ENCODE measurements around the gene FLNB.

The FLNB gene

DNA sequence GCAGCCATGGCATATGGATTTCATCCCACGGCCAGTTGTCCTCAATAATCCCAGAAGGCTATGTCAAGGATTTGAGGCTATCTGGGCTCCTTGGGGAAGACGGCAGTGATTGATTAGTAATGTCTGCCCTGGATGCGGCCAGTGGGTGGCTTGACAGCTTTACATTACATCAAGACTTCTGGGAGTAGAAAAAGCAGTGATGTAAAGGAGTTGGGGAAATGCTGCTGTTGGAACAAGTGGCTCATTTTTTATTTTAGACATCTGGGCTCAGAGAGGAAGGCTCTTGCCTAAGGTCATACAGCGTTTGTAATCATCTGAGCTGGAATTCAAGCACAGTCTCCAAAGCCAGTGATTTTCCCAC, 94.1 kb downstream of the FLNB start:
- Histone ChIP-seq H3K9ac (ENCODE audit: low read length) (no peak overlapping the region), H3K9me3 (ENCODE audit: low read length) (no peaks in the 10 kb centered on the region), H2AFZ (ENCODE audit: low read length) (no peak overlapping the region), H4K20me1 (ENCODE audit: insufficient read depth, low read length) (no peaks in the 10 kb centered on the region), H3K4me1 (ENCODE audit: insufficient read depth, low read length, severe bottlenecking) (peaks cover 13% of the 10 kb centered on the region), H3K4me2 (ENCODE audit: low read length) (no peak overlapping the region), H3K27me3 (ENCODE audit: insufficient read depth, low read length) (no peaks in the 10 kb centered on the region), H3K9me2 (ENCODE audit: low read depth, low read length) (no peaks in the 10 kb centered on the region), H3K4me3 (ENCODE audit: low read depth, low read length, poor library complexity, severe bottlenecking) (no peak overlapping the region), H3F3A (ENCODE audit: insufficient read depth, low read length) (no peaks in the 10 kb centered on the region), H3K36me3 (ENCODE audit: insufficient read depth, low read length) (peaks cover 9% of the 10 kb centered on the region; the same call in 1 of the 2 replicates), H3K79me2 (ENCODE audit: insufficient read depth, low read length) (no peaks in the 10 kb centered on the region), H3K27ac (ENCODE audit: low read depth, low read length, poor library complexity, severe bottlenecking) (no peak overlapping the region)
- TF ChIP-seq CTCF (IDR thresholded peaks at IDR 0.05; ENCODE audit: low read length) (no peak), EZH2 (IDR thresholded peaks at IDR 0.05; ENCODE audit: borderline replicate concordance, low read length) (no peak)

DNA sequence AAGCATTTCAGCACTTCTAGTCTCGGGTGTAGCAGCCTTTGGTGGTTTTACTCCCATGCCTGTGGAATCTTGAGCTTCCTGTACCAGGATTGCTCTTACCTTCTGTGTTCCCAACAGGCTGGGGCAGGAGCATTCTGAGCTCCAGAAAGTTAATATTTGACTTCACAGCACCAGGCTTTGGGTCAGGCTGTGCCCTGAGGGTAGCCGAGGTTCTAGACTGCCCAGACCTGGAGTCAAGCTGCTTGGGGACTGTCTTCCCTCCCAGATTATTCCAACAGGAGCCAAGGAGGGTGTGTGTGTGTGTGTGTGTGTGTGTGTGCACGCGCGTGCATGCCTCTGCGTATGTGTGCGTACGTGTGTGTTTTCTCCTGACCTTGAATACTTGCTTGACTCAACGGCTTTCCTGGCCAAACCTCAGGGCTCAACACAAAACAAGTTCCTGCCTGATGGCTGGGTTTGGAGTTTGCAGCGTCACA, 94.8 kb downstream of the FLNB start:
- H3K9me2 ChIP-seq (ENCODE audit: low read depth, low read length): no peaks in the 10 kb centered on the region
- H3K4me3 ChIP-seq (ENCODE audit: low read depth, low read length, poor library complexity, severe bottlenecking): no peak overlapping the region
- no peak overlapping the region for H3K4me2 ChIP-seq (ENCODE audit: low read length)
- H3K9me3 ChIP-seq (ENCODE audit: low read length): no peaks in the 10 kb centered on the region
- H3K79me2 ChIP-seq (ENCODE audit: insufficient read depth, low read length): no peaks in the 10 kb centered on the region
- no peaks in the 10 kb centered on the region for H3K27me3 ChIP-seq (ENCODE audit: insufficient read depth, low read length)
- TF ChIP-seq CTCF (IDR thresholded peaks at IDR 0.05; ENCODE audit: low read length) (no peak), EZH2 (IDR thresholded peaks at IDR 0.05; ENCODE audit: borderline replicate concordance, low read length) (no peak)
- H3K4me1 ChIP-seq (ENCODE audit: insufficient read depth, low read length, severe bottlenecking): peaks cover 13% of the 10 kb centered on the region
- peaks cover 9% of the 10 kb centered on the region; the same call in 1 of the 2 replicates for H3K36me3 ChIP-seq (ENCODE audit: insufficient read depth, low read length)
- no peak overlapping the region for H3K27ac ChIP-seq (ENCODE audit: low read depth, low read length, poor library complexity, severe bottlenecking)
- no peaks in the 10 kb centered on the region for H3F3A ChIP-seq (ENCODE audit: insufficient read depth, low read length)
- H2AFZ ChIP-seq (ENCODE audit: low read length): no peak overlapping the region
- H3K9ac ChIP-seq (ENCODE audit: low read length): no peak overlapping the region
- no peaks in the 10 kb centered on the region for H4K20me1 ChIP-seq (ENCODE audit: insufficient read depth, low read length)

- Histone ChIP-seq H3K27ac (ENCODE audit: low read depth, low read length, poor library complexity, severe bottlenecking) (no peak overlapping the region), H3K9me2 (ENCODE audit: low read depth, low read length) (no peaks in the 10 kb centered on the region), H3K9ac (ENCODE audit: low read length) (no peak overlapping the region), H3K36me3 (ENCODE audit: insufficient read depth, low read length) (peaks cover 14% of the 10 kb centered on the region; the same call in 1 of the 2 replicates), H3F3A (ENCODE audit: insufficient read depth, low read length) (no peaks in the 10 kb centered on the region), H3K4me2 (ENCODE audit: low read length) (no peak overlapping the region), H3K4me3 (ENCODE audit: low read depth, low read length, poor library complexity, severe bottlenecking) (no peak overlapping the region), H3K79me2 (ENCODE audit: insufficient read depth, low read length) (no peaks in the 10 kb centered on the region), H3K27me3 (ENCODE audit: insufficient read depth, low read length) (no peaks in the 10 kb centered on the region), H2AFZ (ENCODE audit: low read length) (no peak overlapping the region), H4K20me1 (ENCODE audit: insufficient read depth, low read length) (no peaks in the 10 kb centered on the region), H3K4me1 (ENCODE audit: insufficient read depth, low read length, severe bottlenecking) (peaks cover 10% of the 10 kb centered on the region), H3K9me3 (ENCODE audit: low read length) (no peaks in the 10 kb centered on the region)
- TF ChIP-seq EZH2 (IDR thresholded peaks at IDR 0.05; ENCODE audit: borderline replicate concordance, low read length) (no peak), CTCF (IDR thresholded peaks at IDR 0.05; ENCODE audit: low read length) (no peak)
Observed at GRCh38 chr3:58104151-58104550, 95.9 kb downstream of the FLNB start.
